ENCODE results near the gene EIF4B. TPM values are rescaled to one million over a fixed set of nuclear protein-coding genes. Genes with fewer than 3 reads are reported as not detected.

The EIF4B gene
- total and polyA plus RNA-seq, 2 of the 8 experiments (the other 6 are each of a cell fraction or from before 2014, with no cell fraction given) = 269 to 816 TPM

- TF ChIP-seq USF2 (IDR thresholded peaks at IDR 0.05; ENCODE audit: low read length) = peak; percentile 90
- TF ChIP-seq NRF1 (IDR thresholded peaks at IDR 0.05; ENCODE audit: low read depth, low read length) = peak; percentile 25; the same call in 1 of the 2 replicates
- no peak for TF ChIP-seq CHD2 (IDR thresholded peaks at IDR 0.05; ENCODE audit: low read length)
- TF ChIP-seq GABPA (IDR thresholded peaks at IDR 0.05; ENCODE audit: borderline replicate concordance, insufficient read depth, low read length) = no peak
- TF ChIP-seq, protein P1, sequence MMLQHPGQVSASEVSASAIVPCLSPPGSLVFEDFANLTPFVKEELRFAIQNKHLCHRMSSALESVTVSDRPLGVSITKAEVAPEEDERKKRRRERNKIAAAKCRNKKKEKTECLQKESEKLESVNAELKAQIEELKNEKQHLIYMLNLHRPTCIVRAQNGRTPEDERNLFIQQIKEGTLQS (IDR thresholded peaks at IDR 0.05; ENCODE audit: insufficient read depth, low read depth, low read length) = peak; percentile 69
- no peak for TF ChIP-seq RAD21 (IDR thresholded peaks at IDR 0.05 in 1 of 2, conservative IDR thresholded peaks at IDR 0.05 in 1 of 2; ENCODE audit: low read depth in 2 of 2, low read length in 2 of 2)
- TF ChIP-seq, protein P2, sequence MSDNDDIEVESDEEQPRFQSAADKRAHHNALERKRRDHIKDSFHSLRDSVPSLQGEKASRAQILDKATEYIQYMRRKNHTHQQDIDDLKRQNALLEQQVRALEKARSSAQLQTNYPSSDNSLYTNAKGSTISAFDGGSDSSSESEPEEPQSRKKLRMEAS (IDR thresholded peaks at IDR 0.05) = peak; percentile 89
- peak; percentile 88 for TF ChIP-seq CREB1 (IDR thresholded peaks at IDR 0.05)
- TF ChIP-seq CTBP2 (IDR thresholded peaks at IDR 0.05; ENCODE audit: borderline replicate concordance, insufficient read depth, insufficient read length, low read length) = no peak
- TF ChIP-seq POLR2AphosphoS5 (IDR thresholded peaks at IDR 0.05; ENCODE audit: low read depth, low read length) = no peak; the same call in none of the 2 replicates
- TF ChIP-seq TAF1 (IDR thresholded peaks at IDR 0.05; ENCODE audit: low read depth, low read length) = peak; percentile 96
- no peak for TF ChIP-seq ZNF274 (IDR thresholded peaks at IDR 0.05; ENCODE audit: borderline replicate concordance, extremely low read depth, low read length)
- no peak for TF ChIP-seq JUN (IDR thresholded peaks at IDR 0.05; ENCODE audit: low read depth, low read length)
- no peak for TF ChIP-seq HDAC6 (IDR thresholded peaks at IDR 0.05; ENCODE audit: low read depth, low read length)
- no peak for TF ChIP-seq RXRA (IDR thresholded peaks at IDR 0.05; ENCODE audit: insufficient read depth, low read depth, low read length)
Observed at GRCh38 chr12:53005986-53006809, at the start of gene EIF4B (continued).
